Measurements from ENCODE around the gene USP27X.

Gene USP27X

GRCh38 chrX:49901048-49901447 is 21.8 kb downstream of the USP27X start:
- TF ChIP-seq CTCF (IDR thresholded peaks at IDR 0.05): no peak

GRCh38 chrX:49910344-49910743 is 31.1 kb downstream of the USP27X start:
- Histone ChIP-seq H3K27me3 (ENCODE audit: control insufficient read depth, insufficient read depth, low read length) (no peaks in the 10 kb centered on the region), H3K4me2 (ENCODE audit: low read length) (no peak overlapping the region)
- no peak for TF ChIP-seq CTCF (IDR thresholded peaks at IDR 0.05)

More at GRCh38 chrX:49901048-49901447, 21.8 kb downstream of the USP27X start:
- H3K79me2 ChIP-seq: no peaks in the 10 kb centered on the region
- H3K4me3 ChIP-seq (ENCODE audit: low read depth, low read length): no peak overlapping the region
- H3K4me1 ChIP-seq: no peaks in the 10 kb centered on the region
- no peaks in the 10 kb centered on the region for H3K36me3 ChIP-seq (ENCODE audit: control insufficient read depth, insufficient read depth, low read length)
- H3K4me2 ChIP-seq (ENCODE audit: low read length): no peak overlapping the region
- H2AFZ ChIP-seq: no peak overlapping the region
- no peak overlapping the region for H3K9ac ChIP-seq
- no peak overlapping the region for H3K27ac ChIP-seq
- H3K27me3 ChIP-seq (ENCODE audit: control insufficient read depth, insufficient read depth, low read length): no peaks in the 10 kb centered on the region
- no peaks in the 10 kb centered on the region for H3K9me3 ChIP-seq (ENCODE audit: control insufficient read depth, low read length)

GRCh38 chrX:49912086-49912485 is 32.8 kb downstream of the USP27X start:
- H3K27ac ChIP-seq: no peak overlapping the region
- H3K36me3 ChIP-seq (ENCODE audit: control insufficient read depth, insufficient read depth, low read length): no peaks in the 10 kb centered on the region
- H3K4me1 ChIP-seq: no peaks in the 10 kb centered on the region
- H3K9ac ChIP-seq: no peak overlapping the region
- no peak overlapping the region for H3K4me3 ChIP-seq (ENCODE audit: low read depth, low read length)
- H3K79me2 ChIP-seq: no peaks in the 10 kb centered on the region
- H3K27me3 ChIP-seq (ENCODE audit: control insufficient read depth, insufficient read depth, low read length): no peaks in the 10 kb centered on the region
- no peak for TF ChIP-seq CTCF (IDR thresholded peaks at IDR 0.05)
- H3K4me2 ChIP-seq (ENCODE audit: low read length): no peak overlapping the region
- H3K9me3 ChIP-seq (ENCODE audit: control insufficient read depth, low read length): no peaks in the 10 kb centered on the region
- H2AFZ ChIP-seq: no peak overlapping the region

More at GRCh38 chrX:49910344-49910743, 31.1 kb downstream of the USP27X start:
- H3K4me1 ChIP-seq: no peaks in the 10 kb centered on the region
- H3K9me3 ChIP-seq (ENCODE audit: control insufficient read depth, low read length): no peaks in the 10 kb centered on the region
- H3K4me3 ChIP-seq (ENCODE audit: low read depth, low read length): no peak overlapping the region
- no peaks in the 10 kb centered on the region for H3K36me3 ChIP-seq (ENCODE audit: control insufficient read depth, insufficient read depth, low read length)
- no peaks in the 10 kb centered on the region for H3K79me2 ChIP-seq
- H3K9ac ChIP-seq: no peak overlapping the region
- H2AFZ ChIP-seq: no peak overlapping the region
- H3K27ac ChIP-seq: no peak overlapping the region

- Histone ChIP-seq H3K36me3 (ENCODE audit: control insufficient read depth, insufficient read depth, low read length) (no peaks in the 10 kb centered on the region), H3K27me3 (ENCODE audit: control insufficient read depth, insufficient read depth, low read length) (no peaks in the 10 kb centered on the region), H2AFZ (no peak overlapping the region), H3K9me3 (ENCODE audit: control insufficient read depth, low read length) (no peaks in the 10 kb centered on the region), H3K27ac (no peak overlapping the region), H3K4me3 (ENCODE audit: low read depth, low read length) (no peak overlapping the region), H3K9ac (no peak overlapping the region), H3K79me2 (no peaks in the 10 kb centered on the region), H3K4me2 (ENCODE audit: low read length) (no peak overlapping the region), H3K4me1 (no peaks in the 10 kb centered on the region)
- no peak for TF ChIP-seq CTCF (IDR thresholded peaks at IDR 0.05)
Measured at GRCh38 chrX:49912861-49913260, 33.6 kb downstream of the USP27X start.

- Histone ChIP-seq H3K4me3 (ENCODE audit: low read depth, low read length) (no peak overlapping the region), H3K4me2 (ENCODE audit: low read length) (no peak overlapping the region), H3K27ac (no peak overlapping the region), H3K9me3 (ENCODE audit: control insufficient read depth, low read length) (no peaks in the 10 kb centered on the region), H3K36me3 (ENCODE audit: control insufficient read depth, insufficient read depth, low read length) (no peaks in the 10 kb centered on the region), H3K79me2 (no peaks in the 10 kb centered on the region), H3K9ac (no peak overlapping the region), H3K27me3 (ENCODE audit: control insufficient read depth, insufficient read depth, low read length) (no peaks in the 10 kb centered on the region), H2AFZ (no peak overlapping the region), H3K4me1 (no peaks in the 10 kb centered on the region)
- peak; percentile 72 for TF ChIP-seq CTCF (IDR thresholded peaks at IDR 0.05)
Measured at GRCh38 chrX:49915361-49916222, 36.3 kb downstream of the USP27X start.
